SK-N-SH treated with all-trans-retinoic acid at 6 μM for 48 hours (cell line): ENCODE measurements around the gene CCM2.
A peak's percentile ranks its signal among the peaks of the same experiment; 100 is the strongest.

ENCODE experiments used
- ATAC-seq: fragments of 200-7000 bp; cut with Tn5 transposase; 3 replicates; pipeline ENCODE4 v1.9.1; 2020; ENCODE audit warnings: mild to moderate bottlenecking, moderate library complexity
- ARNTL ChIP-seq: fragments of 450-650 bp; formaldehyde crosslinking; IDR thresholded peaks from 2 replicates; pipeline ENCODE4 v1.5.0; 2020; ENCODE audit warnings: low read depth, mild to moderate bottlenecking, moderate library complexity, borderline replicate concordance
- BACH2 ChIP-seq: fragments of 250-450 bp; sonication (Bioruptor Pico); IDR thresholded peaks from 2 replicates; pipeline ENCODE4 v1.9.0; 2021; ENCODE audit warnings: mild to moderate bottlenecking, borderline replicate concordance
- CREB5 ChIP-seq: fragments of 250-450 bp; sonication (Bioruptor Pico); IDR thresholded peaks from 2 replicates; pipeline ENCODE4 v1.5.1; 2020; ENCODE audit warnings: low read depth, mild to moderate bottlenecking, moderate library complexity
- CSDC2 ChIP-seq: fragments of 250-450 bp; sonication (Bioruptor Pico); IDR thresholded peaks from 2 replicates; pipeline ENCODE4 v1.5.0; 2020; ENCODE audit warnings: mild to moderate bottlenecking, moderate library complexity
- CSRNP3 ChIP-seq: fragments of 250-450 bp; sonication (Bioruptor Pico); IDR thresholded peaks from 2 replicates; pipeline ENCODE4 v1.5.1; 2021; ENCODE audit warnings: mild to moderate bottlenecking, moderate library complexity
- ESRRG ChIP-seq: fragments of 250-450 bp; sonication (Bioruptor Pico); IDR thresholded peaks from 2 replicates; pipeline ENCODE4 v1.6.1; 2021; ENCODE audit warnings: mild to moderate bottlenecking
- GLIS3 ChIP-seq: fragments of 250-450 bp; sonication (Bioruptor Pico); IDR thresholded peaks from 2 replicates; pipeline ENCODE4 v1.5.0; 2020; ENCODE audit warnings: mild to moderate bottlenecking, moderate library complexity
- ISL1 ChIP-seq: fragments of 250-450 bp; sonication (Bioruptor Pico); IDR thresholded peaks from 2 replicates; pipeline ENCODE4 v2.1.2; 2022; ENCODE audit warnings: mild to moderate bottlenecking, moderate library complexity
- OSR1 ChIP-seq: fragments of 250-450 bp; sonication (Bioruptor Pico); IDR thresholded peaks from 2 replicates; pipeline ENCODE4 v1.8.0; 2022; ENCODE audit warnings: moderate library complexity, mild to moderate bottlenecking, inconsistent platforms
- PATZ1 ChIP-seq: fragments of 250-450 bp; sonication (Bioruptor Pico); IDR thresholded peaks from 2 replicates; pipeline ENCODE4 v1.8.0; 2020; ENCODE audit warnings: mild to moderate bottlenecking, moderate library complexity, borderline replicate concordance
- PPARA ChIP-seq: fragments of 250-450 bp; sonication (Bioruptor Pico); IDR thresholded peaks from 2 replicates; pipeline ENCODE4 v1.5.0; 2020; ENCODE audit warnings: mild to moderate bottlenecking, borderline replicate concordance
- RARB ChIP-seq: fragments of 250-450 bp; sonication (Bioruptor Pico); IDR thresholded peaks from 2 replicates; pipeline ENCODE4 v1.8.0; 2021; ENCODE audit warnings: mild to moderate bottlenecking, moderate library complexity
- SNAI2 ChIP-seq: fragments of 250-450 bp; sonication (Bioruptor Pico); IDR thresholded peaks from 2 replicates; pipeline ENCODE4 v1.5.0; 2020; ENCODE audit warnings: mild to moderate bottlenecking, moderate library complexity
- TCF4 ChIP-seq: fragments of 250-450 bp; sonication (Bioruptor Pico); IDR thresholded peaks from 2 replicates; pipeline ENCODE4 v1.8.0; 2021; ENCODE audit warnings: mild to moderate bottlenecking, moderate library complexity, borderline replicate concordance
- TOX ChIP-seq: fragments of 250-450 bp; sonication (Bioruptor Pico); IDR thresholded peaks from 2 replicates; pipeline ENCODE4 v1.8.0; 2021; ENCODE audit warnings: mild to moderate bottlenecking, moderate library complexity, borderline replicate concordance
- TSHZ2 ChIP-seq: fragments of 250-450 bp; sonication (Bioruptor Pico); IDR thresholded peaks from 2 replicates; pipeline ENCODE4 v1.5.0; 2020; ENCODE audit warnings: mild to moderate bottlenecking, moderate library complexity
- ZC3H10 ChIP-seq: fragments of 250-450 bp; sonication (Bioruptor Pico); IDR thresholded peaks from 2 replicates; pipeline ENCODE4 v1.5.1; 2021; ENCODE audit warnings: mild to moderate bottlenecking, moderate library complexity
- ZFP3 ChIP-seq: fragments of 250-450 bp; sonication (Bioruptor Pico); IDR thresholded peaks from 2 replicates; pipeline ENCODE4 v1.5.0; 2020; ENCODE audit warnings: mild to moderate bottlenecking, moderate library complexity
- ZFP30 ChIP-seq: fragments of 450-650 bp; formaldehyde crosslinking; IDR thresholded peaks from 2 replicates; pipeline ENCODE4 v1.5.0; 2022; ENCODE audit warnings: mild to moderate bottlenecking, moderate library complexity
- ZNF565 ChIP-seq: fragments of 450-650 bp; formaldehyde crosslinking; conservative IDR thresholded peaks from 2 replicates; pipeline ENCODE4 v1.5.0; 2020; ENCODE audit warnings: low read depth, mild to moderate bottlenecking, moderate library complexity
- ZNF70 ChIP-seq: fragments of 450-650 bp; formaldehyde crosslinking; IDR thresholded peaks from 2 replicates; pipeline ENCODE4 v1.5.0; 2020; ENCODE audit warnings: mild to moderate bottlenecking, moderate library complexity
- ZNF8 ChIP-seq: fragments of 450-650 bp; formaldehyde crosslinking; IDR thresholded peaks from 2 replicates; pipeline ENCODE4 v1.5.0; 2020; ENCODE audit warnings: mild to moderate bottlenecking, moderate library complexity
- TF ChIP-seq, protein P1 (sequence below): fragments of 250-450 bp; sonication (Bioruptor Pico); IDR thresholded peaks from 2 replicates; pipeline ENCODE4 v1.8.0; 2021; ENCODE audit warnings: low read depth, mild to moderate bottlenecking, moderate library complexity, borderline replicate concordance

The CCM2 gene

GRCh38 chr7:44986218-44987053, 13.6 kb upstream of the CCM2 start:
- ATAC-seq, result peak; percentile 96
- TF ChIP-seq CSDC2 (peak; percentile 87; the same call in 1 of the 2 replicates), ZNF8 (CRISPR knock-in tag) (no peak; the same call in 1 of the 2 replicates), ISL1 (CRISPR knock-in tag) (no peak), BACH2 (CRISPR knock-in tag) (0 out of 2 replicates have a peak, but pooled peaks have one; percentile 68), RARB (CRISPR knock-in tag) (no peak), CSRNP3 (CRISPR knock-in tag) (no peak; the same call in 1 of the 2 replicates), TCF4 (CRISPR knock-in tag) (no peak), ZFP3 (CRISPR knock-in tag) (peak; percentile 86), PATZ1 (CRISPR knock-in tag) (no peak), ESRRG (CRISPR knock-in tag) (no peak), ZNF565 (CRISPR knock-in tag) (peak; percentile 68; the same call in 1 of the 2 replicates), TSHZ2 (CRISPR knock-in tag) (peak; percentile 83), GLIS3 (CRISPR knock-in tag) (peak; percentile 88; the same call in 1 of the 2 replicates), TOX (CRISPR knock-in tag) (no peak), PPARA (CRISPR knock-in tag) (no peak), CREB5 (CRISPR knock-in tag) (peak; percentile 9; the same call in 1 of the 2 replicates), ARNTL (CRISPR knock-in tag) (no peak), SNAI2 (CRISPR knock-in tag) (peak; percentile 64; the same call in 1 of the 2 replicates), ZC3H10 (CRISPR knock-in tag) (no peak), ZFP30 (CRISPR knock-in tag) (no peak), ZNF70 (CRISPR knock-in tag) (peak; percentile 56), OSR1 (CRISPR knock-in tag) (no peak)
- TF ChIP-seq, protein P1, sequence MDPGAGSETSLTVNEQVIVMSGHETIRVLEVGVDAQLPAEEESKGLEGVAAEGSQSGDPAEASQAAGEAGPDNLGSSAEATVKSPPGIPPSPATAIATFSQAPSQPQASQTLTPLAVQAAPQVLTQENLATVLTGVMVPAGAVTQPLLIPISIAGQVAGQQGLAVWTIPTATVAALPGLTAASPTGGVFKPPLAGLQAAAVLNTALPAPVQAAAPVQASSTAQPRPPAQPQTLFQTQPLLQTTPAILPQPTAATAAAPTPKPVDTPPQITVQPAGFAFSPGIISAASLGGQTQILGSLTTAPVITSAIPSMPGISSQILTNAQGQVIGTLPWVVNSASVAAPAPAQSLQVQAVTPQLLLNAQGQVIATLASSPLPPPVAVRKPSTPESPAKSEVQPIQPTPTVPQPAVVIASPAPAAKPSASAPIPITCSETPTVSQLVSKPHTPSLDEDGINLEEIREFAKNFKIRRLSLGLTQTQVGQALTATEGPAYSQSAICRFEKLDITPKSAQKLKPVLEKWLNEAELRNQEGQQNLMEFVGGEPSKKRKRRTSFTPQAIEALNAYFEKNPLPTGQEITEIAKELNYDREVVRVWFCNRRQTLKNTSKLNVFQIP, result peak; percentile 16; the same call in 1 of the 2 replicates

DNA sequence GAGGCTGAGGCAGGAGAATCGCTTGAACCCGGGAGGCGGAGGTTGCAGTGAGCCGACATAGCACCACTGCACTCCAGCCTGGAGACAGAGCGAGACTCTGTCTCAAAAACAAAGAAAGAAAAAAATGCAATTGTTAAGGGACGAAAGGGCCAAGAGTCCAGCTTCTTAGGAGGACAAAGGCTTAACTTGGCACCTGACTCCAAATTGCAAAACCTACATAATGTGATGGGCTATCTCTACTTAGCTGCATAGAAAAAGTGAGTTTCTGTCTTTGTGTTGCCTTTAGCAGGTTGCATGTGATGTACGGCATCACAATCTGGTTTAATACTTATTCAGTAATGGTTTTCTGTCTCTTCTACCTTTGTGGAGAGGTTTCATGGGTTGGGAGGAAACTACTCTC, 12.5 kb upstream of the CCM2 start:
- no peak for TF ChIP-seq CSRNP3 (CRISPR knock-in tag)

More for the DNA sequence above, 12.5 kb upstream of the CCM2 start:
- no peak for ATAC-seq
